GM19467 (cell line): ENCODE measurements around the gene ZNF439.
"Not testable (repeated sequence)": the region's sequence is repeated elsewhere in the genome, so short reads cannot be mapped to it uniquely, and the experiment has no call there.

Experiments
- ATAC-seq: cut with Tn5 transposase; IDR thresholded peaks from one replicate; pipeline ENCODE4 v1.9.1; 2021; ENCODE audit warnings: mild to moderate bottlenecking, moderate library complexity; ENCODE audit not compliant: unreplicated experiment

The ZNF439 gene

GRCh38 chr19:11867766-11868165, 19.2 kb downstream of the ZNF439 start:
- ATAC-seq: not testable (repeated sequence)

- ATAC-seq: no peak
Observed at GRCh38 chr19:11868188-11868587, 19.7 kb downstream of the ZNF439 start.

GRCh38 chr19:11872624-11873023, 24.1 kb downstream of the ZNF439 start:
- ATAC-seq: no peak

- ATAC-seq: no peak
Observed at GRCh38 chr19:11873762-11874161, 25.2 kb downstream of the ZNF439 start.

GRCh38 chr19:11879687-11880266, 31.3 kb downstream of the ZNF439 start:
- ATAC-seq: not testable (repeated sequence)

- no peak for ATAC-seq
Observed at GRCh38 chr19:11880598-11880997, 32.1 kb downstream of the ZNF439 start.

- ATAC-seq: no peak
Observed at GRCh38 chr19:11881151-11881800, 32.8 kb downstream of the ZNF439 start.

- ATAC-seq: no peak
Observed at GRCh38 chr19:11882606-11883005, 34.1 kb downstream of the ZNF439 start.

- no peak for ATAC-seq
Observed at GRCh38 chr19:11887234-11887610, 38.7 kb downstream of the ZNF439 start.

GRCh38 chr19:11887611-11888531, 39.3 kb downstream of the ZNF439 start, which contains the start of gene ZNF69:
Gene ZNF69, plus strand, starts transcription at chr19:11887782. Its CDS starts 142 bp downstream, at chr19:11887924.
- no peak for ATAC-seq

- ATAC-seq: not testable (repeated sequence)
Observed at GRCh38 chr19:11889901-11890300, 41.4 kb downstream of the ZNF439 start.

- no peak for ATAC-seq
Observed at GRCh38 chr19:11890634-11891033, 42.1 kb downstream of the ZNF439 start.

- no peak for ATAC-seq
Observed at GRCh38 chr19:11894851-11895250, 46.3 kb downstream of the ZNF439 start.

- ATAC-seq: no peak
Observed at GRCh38 chr19:11902228-11902627, 53.7 kb downstream of the ZNF439 start.

GRCh38 chr19:11905928-11906327, 57.4 kb downstream of the ZNF439 start:
- ATAC-seq: no peak

- ATAC-seq: not testable (repeated sequence)
Observed at GRCh38 chr19:11911937-11912336, 63.4 kb downstream of the ZNF439 start.

- not testable (repeated sequence) for ATAC-seq
Observed at GRCh38 chr19:11914417-11915051, 66.0 kb downstream of the ZNF439 start.
